HT1080 (cell line): ENCODE data around the gene PGAP3. TPM values are rescaled to one million over a fixed set of nuclear protein-coding genes. Genes with fewer than 3 reads are reported as not detected.
A peak's percentile ranks its signal among the peaks of the same experiment; 100 is the strongest.

Source experiments
- DNase-seq: peaks from one replicate; pipeline ENCODE4 v3.0.0-alpha.2; 2015; ENCODE audit warnings: low read depth
- total RNA-seq: library from RNA; depleted of rRNA; stranded (reverse); fragments of >200 nt; shearing (Covaris generic); gene quantifications from 2 replicates; pipeline ENCODE4 v1.2.3, GENCODE V29; 2014

The PGAP3 gene
- total RNA-seq, 1 experiment from 2014 or later = 4.3 TPM

DNA sequence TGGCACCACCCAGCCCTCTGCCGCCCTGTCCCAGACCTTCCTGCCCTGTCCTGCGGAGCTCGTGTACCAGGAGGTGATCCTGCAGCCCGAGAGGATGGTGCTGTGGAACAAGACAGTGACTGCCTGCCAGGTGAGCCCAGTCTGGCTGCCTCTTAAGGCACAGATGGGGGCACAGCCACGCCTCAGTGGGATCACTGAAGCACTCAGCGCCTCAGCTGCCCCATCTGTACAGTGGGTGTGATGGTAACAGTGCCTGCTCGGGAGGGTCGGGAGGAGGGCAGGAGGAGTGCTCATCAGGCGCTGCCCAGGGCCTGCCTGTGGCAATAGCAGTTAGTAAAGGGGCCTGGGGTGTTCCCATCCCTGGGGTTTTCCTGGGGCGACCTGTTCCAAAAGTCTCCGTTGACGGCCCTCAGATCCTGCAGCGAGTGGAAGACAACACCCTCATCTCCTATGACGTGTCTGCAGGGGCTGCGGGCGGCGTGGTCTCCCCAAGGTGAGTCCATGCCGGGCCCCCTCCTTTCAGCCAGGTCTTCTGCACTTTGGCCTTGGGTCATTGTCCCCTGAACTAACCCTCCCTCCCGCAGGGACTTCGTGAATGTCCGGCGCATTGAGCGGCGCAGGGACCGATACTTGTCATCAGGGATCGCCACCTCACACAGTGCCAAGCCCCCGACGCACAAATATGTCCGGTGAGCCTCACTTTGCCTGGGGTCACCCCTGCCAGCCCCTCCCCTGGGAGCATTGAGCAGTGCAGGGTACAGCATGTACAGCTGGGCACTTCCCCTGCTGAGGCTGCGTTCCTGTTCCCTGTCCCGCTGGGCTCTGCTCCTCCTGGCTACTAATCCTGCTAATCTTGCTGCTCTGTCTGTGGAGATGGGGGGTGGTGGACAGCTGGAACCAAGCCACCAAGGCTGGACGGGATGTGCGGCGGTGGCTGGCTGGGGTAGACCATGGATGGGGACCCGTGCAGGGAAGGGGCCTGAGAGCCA lies 27.2 kb downstream of the PGAP3 start:
- no peak for DNase-seq

DNA sequence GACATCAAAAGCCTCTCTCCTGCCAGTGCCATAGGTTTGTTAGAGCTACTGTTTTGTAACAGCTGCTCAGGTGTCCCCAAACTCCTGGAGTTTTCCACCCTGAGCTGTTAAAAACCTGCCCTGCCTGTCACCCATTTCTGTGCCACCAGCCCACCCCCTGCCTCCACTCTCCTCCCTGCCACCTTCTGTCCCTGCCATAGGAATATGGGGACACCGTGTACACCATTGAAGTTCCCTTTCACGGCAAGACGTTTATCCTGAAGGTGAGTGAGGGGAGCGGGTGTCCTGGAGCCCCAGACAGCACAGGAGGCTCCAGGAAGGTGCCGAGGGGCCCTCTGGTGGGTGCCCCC lies 27.9 kb downstream of the PGAP3 start:
- DNase-seq = no peak

DNA sequence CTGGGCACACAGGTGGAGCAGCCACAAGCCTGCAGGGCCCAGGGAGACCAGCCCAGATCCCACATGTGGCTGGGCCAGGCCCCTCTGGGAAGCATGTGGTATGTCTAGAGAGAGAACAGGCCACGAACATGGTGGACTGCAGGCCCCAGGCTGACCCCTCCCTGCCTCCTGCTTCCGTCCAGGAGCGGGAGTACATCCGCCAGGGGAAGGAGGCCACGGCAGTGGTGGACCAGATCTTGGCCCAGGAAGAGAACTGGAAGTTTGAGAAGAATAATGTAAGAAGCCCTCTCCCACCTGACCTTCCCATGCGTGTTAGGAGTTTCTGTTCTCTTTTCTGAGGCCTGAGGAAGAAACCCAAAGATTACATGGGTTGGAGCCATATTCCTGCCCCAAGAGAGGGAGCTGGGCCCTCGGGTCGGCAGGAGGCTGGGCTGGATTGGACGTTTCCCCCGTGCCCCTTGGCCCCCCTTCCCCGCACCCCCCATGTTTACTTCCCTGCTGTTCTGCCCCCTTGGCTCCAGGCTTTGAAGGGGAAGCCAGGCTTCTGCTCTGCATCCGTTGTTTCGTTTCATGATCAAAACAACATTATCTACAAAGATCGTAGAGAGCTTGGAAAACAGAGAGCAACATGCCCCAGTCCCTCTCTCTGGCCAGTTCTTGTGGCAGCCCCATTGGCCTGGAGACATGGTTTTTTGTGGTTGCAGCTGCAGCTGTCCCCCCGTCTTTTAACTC lies 28.4 kb downstream of the PGAP3 start:
- no peak for DNase-seq

DNA sequence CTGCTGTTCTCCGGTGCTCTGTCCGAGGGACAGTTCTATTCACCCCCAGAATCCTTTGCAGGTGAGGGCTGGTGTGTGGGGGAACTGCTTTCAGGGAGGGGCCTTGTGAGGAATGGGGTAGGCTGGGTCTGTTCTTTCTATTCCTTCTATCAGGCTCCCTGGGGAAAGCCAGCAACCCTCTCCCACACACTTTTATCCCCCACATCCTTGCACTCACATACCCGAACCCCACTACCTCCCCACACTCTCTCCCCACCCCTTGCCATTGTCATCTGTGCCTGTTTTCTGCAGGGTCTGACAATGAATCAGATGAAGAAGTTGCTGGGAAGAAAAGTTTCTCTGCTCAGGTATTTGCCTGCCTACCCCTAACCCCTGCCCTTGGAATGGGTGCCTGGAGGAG lies 29.1 kb downstream of the PGAP3 start:
- DNase-seq = no peak

DNA sequence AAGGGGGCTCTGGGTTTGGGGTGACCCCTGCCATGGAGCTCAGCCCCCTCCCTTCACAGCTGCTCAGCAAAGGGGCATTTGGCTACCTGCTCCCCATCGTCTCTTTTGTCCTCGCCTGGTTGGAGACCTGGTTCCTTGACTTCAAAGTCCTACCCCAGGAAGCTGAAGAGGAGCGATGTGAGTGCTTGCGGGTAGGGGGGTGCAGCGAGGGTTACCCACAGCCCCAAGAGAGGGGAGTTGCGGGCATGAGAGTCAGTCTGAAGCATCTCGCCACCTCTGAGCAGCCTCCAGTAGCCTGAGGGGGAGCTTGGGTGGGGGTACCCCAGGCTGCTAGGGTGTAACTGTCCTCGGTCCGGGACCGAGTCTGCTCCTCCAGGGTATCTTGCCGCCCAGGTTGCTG lies 29.5 kb downstream of the PGAP3 start:
- no peak for DNase-seq

DNA sequence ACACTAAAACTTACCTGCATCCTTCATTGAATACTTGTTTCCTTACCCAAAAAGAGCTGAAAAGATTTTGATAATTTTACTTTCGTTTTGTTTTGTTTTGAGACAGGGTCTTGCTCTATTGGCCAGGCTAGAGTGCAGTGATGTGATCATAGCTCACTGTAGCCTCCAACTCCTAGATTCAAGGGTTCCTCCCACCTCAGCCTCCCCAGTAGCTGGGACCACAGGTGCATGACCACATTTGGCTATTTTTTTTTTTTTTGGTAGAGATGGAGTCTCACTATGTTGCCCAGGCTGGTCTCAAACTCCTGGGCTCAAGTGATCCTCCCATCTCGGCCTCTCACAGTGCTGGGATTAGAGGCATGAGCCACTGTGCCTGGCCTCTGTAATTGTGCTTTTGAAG lies 32.8 kb downstream of the PGAP3 start:
- DNase-seq = no peak

DNA sequence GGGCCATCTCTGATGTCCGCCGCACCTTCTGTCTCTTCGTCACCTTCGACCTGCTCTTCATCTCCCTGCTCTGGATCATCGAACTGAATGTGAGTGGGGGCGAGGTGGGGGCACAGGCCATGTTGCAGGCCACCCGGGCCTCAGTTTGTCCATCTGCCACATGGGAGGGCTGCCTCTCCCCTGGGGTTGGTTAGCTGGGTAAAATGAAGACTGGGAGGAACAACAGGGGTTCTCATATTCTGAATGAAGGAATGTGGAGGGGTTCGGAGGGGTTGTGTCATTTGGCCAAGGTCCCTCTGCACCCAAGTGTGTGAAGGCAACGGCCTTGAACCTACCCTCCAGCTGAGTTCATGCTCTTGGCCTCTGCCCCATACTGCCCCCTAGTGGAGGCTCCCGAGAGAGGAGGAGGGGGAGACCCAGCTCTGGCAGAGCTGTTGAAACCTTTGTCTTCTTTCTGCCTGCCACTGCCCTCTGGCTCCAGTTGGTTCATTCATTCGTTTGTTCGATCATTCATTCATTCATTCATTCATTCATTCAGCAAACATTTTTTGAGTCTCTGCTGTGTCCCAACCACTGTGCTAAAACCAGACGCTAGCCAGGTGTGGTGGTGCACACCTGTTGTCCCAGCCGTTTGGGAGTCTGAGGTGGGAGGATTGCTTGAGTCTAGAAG lies 34.1 kb downstream of the PGAP3 start:
- peak; percentile 28 for DNase-seq

DNA sequence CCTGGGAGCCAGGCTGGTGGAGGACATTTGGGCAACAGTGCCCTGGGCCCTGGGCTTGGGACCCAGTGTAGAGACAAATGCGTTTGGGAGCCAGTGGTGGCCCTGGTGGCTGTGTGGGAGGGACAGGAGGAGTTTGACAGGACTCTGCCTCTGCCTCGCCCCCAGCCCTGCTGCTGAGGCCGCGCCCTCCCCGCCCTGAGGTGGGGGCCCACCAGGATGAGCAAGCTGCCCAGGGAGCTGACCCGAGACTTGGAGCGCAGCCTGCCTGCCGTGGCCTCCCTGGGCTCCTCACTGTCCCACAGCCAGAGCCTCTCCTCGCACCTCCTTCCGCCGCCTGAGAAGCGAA lies 34.6 kb downstream of the PGAP3 start:
- DNase-seq = no peak

DNA sequence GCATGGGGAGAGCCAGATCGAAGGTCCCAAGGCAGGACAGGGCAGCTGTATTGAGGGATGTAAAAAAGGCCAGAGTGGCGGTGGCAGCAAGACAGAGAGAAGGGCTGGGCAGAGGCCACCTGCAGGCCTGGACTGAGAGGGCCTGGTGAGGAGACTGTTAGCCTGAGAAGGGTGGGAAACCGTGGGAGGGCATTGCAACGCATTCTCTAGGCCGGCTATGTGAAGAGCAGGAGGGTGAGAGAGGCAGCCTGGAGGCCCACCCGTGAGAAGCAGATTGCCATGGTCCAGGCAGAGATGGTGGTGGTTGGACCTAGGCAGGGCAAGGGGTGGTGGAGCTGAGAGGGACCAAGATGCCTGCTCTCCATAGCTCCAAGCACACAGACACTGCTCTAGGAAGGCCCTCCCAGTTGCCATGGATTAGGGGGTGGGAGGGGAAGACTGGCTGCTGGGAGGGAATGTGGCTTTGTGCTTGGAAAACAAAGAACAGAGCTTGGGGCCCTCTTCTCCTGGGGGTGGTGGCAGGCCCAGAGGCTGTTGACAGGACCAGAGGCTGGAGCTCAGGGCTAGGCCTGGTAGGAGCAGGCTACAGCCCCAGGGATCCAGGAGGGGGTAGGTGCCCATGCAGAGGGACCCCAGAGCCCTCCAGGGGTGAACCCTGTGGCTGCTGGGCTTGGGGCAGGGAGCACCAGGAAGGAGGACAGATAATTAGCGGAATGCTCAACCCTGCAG lies 35.1 kb downstream of the PGAP3 start:
- no peak for DNase-seq

DNA sequence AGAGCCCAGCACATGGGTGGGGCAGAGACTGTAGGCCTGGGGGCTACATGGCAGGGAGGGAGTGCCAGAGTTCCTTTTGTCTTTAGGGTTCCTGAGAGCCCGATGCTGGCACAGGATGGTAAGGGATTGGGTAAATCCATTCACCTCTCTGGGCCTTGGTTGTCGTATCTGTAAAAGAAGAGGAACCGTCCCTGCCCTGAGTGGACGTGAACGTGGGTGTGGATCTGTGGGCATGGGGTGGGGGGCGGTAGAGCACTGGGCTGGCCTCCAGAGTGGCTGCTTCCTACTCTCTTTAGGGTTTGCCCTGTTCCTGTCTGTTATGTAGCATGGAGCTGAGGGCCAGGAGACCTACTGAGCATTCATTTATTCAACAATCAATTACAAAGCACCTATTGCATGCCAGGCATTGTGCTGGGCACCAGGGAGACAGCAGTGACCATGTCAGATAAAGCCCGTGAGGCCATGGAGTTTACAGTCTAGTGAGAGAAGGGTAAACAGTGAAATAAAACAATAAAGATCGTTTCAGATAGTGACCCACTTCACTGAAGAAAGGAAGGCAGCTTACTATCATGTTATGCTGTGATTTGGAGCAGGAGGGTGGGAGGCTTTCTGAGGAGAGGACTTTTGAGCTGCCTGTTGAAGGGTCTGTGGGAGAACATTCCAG lies 35.8 kb downstream of the PGAP3 start:
- no peak for DNase-seq

DNA sequence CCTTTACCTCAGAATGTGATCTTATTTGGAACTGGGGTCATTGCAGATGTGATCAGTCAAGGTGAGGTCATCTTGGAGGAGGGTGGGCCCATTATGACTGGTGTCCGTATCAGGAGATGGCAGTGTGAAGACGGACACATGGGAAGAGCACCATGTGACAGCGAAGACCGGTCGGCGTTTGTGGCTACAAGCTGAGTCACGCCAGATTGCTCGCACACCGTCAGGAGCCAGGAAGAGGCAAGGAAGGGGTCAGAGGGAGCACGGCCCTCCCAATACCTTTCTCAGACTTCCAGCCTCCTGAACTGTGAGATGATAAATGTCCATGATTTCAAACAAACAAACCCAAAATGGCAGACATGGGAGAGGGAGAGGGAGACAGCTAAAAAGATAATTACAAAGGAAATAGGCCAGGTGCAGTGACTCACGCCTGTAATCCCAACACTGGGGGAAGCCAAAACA lies 37.7 kb downstream of the PGAP3 start:
- peak; percentile 84 for DNase-seq

DNA sequence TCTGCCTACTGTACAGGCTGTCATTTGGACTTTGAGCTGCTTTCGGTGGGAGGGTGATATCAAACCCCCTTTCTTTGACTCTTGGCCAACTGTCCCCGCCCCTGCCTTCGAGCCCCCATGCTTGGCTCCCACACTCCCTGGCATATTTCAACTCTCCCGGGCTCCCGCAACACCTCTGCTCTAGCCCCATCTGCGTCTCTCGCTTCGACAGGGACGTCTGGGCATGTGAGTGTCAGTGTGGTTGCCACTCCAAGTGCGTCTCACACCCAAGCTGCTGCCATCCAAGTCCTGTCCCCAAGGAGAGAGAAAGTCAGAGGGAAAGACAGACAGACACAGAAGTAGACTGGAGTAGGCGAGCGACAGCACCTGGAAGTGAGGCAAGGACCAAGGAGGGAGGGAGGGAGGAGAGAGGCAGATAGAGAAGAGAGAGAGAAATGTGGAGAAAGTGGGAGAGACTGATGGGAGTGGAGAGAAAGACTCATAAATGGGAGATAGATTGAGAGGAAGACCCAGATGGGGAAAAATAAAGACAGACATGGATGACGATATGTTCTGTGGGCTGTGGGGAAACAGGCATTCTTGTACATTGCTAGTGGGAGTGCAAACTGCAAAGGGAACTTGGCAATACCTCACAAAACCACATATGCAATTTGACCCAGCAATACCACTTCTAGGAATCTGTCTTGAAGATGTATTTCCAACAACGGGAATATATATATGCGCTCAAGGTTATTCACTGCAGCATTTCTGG lies 39.1 kb downstream of the PGAP3 start:
- DNase-seq = no peak

DNA sequence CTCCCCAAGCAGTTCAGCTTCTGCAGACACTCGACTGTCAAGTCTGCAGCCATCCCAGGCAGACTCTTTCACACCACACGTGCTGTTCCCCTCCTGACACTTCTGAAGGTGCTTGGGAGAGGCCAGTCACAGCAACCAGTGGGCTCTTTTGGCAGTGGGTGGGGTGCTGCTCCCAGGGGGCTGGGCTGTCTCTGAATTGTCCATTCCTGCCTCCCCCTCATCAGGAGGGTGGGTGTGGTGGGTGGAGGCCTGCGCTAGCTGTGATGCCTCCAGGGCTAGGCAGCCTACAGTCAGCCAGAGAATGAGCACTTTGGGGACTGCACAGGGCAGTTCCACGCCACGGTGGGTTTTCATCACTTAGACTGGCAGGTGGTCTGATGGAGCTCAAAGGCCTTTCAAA lies 40.6 kb downstream of the PGAP3 start:
- no peak for DNase-seq

DNA sequence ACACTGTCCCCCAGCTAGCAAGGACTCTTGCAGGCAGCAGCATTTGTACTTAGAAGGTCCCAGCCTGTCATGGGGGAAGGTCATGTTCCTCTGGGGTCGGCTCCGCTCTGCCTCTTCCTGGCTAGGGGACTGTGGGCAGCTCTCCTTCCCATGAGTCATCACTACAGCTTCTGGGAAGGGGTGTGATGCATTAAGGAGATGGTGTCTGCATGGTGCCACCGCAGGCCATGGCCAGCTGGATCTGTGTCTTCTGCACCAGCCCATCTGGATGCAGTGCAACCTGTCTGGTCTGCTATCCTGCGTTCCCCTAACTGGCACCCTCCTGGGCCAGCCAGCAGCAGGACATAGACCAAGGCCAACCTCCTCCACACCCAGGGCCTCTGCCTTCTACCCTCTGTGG lies 44.6 kb downstream of the PGAP3 start:
- DNase-seq = peak; percentile 81

DNA sequence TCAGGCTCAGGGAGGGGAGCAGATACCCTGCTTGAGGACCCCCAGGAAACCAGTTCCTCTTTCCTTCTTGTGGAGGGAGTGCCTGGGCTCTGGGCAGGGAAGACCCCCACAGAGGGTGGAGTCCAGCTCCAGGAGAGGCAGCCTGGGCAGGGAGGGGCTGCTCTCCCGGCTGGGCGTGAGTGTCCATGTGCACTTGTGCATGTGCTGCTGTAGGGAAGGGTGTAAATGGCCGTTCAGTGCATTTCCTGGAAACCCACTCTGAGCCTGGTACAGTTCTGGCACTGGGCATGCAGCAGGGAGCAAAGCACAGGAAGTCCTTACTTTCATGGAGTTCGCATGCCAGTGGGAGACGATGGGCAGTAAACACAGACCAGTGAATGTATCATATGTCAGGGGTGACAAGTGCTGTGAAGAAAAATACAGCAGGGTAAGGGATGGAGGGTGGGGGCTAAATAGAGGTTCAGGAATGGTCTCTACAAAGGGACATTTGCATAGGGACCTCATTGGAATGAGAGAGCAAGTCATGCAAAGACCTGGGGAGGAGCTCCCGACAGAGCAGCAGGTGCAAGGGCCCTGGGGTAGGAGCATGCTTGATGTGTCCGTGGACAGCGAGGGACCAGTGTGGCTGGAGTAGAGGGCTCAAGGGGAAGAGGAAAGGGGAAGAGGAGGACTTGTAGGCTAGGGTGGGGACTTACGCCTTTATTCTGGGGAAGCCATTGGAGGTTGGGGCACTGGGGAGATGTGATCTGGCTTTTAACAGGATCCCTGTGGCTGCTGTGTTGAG lies 45.4 kb downstream of the PGAP3 start:
- DNase-seq = no peak

DNA sequence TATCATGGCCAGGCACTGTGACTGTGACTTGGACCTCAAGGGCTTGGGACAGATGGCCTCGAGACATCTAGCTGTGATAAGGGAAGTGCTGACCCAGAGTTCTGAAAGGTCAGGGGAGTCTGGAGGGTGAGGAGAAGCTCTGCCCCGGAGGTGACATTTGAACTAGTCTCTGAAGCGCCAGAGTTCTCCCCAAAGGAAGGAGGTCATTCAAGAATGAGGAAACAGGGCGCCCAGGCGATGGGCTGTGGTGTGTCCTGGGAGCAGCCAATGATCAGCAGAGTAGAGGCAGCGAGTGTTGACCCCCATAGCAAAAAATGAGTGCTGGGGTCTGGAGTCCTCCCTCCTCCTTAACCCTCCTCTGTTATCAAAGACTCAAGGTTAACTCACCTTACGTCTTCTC lies 46.0 kb downstream of the PGAP3 start:
- DNase-seq = no peak

DNA sequence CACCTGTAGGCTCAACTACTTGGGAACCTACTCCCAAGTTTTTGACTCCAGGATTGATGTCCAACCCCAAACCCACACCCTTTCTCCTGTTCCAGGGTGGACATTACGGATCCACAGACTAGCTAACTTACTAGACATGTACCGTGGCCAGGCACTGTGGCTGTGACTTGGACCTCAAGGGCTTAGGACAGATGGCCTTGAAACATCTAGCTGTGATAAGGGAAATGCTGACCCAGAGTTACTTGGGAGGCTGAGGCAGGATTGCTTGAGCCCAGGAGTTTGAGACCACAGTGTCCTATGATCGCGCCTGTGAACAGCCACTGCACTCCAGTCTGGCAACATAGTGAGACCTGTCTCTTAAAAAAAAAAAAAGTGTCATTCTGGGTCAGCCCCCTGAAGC lies 46.8 kb downstream of the PGAP3 start:
- DNase-seq = no peak

DNA sequence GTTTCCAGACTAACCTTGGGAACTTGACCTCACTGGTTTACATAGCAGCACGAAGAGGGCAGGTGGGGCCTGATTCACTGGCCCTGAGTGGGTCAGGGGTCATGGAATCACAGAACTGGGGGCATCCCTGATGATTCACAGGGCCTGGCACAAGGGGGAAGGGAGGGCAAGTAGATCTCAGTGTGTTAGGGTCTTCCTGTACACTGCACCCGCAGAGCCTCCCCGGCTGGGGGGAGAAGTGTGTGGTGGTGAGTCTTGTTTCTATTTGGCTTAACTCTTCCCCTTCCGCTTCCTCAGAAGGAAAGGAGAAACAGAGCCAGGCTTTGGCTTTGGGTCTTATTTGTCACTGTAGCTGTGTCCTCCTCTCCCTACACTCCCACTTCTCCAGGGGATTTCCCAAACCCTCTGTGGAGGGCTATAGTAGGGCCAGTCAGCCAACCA lies 47.2 kb downstream of the PGAP3 start:
- no peak for DNase-seq
